Measurements from ENCODE around the gene FGF12. TPM values are rescaled to one million over a fixed set of nuclear protein-coding genes. Genes with fewer than 3 reads are reported as not detected.

Gene FGF12
- total and polyA plus RNA-seq, 2 donors (not counting 1 experiment from before 2014, with no cell fraction given): 0.17 TPM; not detected in 1

DNA sequence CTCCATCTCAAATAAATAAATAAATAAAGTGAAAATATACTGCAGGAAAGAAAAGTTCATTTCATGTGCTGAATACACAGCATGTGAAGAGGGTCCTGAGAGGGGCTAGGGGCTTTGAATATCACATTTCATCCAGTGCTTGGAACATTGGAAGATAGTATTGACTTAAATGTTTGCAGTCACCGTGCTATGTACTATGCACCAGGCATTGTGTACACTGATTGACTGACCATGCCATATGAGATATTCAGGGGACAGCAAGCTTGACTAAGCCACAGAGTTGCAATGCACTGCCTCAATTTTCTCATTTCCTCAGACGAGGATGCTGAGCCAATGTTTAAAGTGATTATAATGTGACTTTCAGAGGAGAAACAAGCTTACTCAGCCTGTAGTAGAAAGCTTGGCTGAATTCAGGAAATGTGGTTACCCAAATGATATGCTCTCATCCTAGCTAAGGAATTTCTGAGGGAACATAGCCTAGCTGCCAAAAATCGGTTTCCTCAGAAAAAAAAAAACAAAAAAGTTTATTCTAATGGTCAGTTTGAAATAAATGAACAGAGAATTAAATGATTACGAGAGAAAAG is 557.9 kb downstream of the FGF12 start:
- H3K4me3 ChIP-seq (replicated peaks in 1 of 4; ENCODE audit: control extremely low read depth in 1 of 4, insufficient read depth in 1 of 4, low read depth in 3 of 4, low read length in 4 of 4): no peak overlapping the region
- H3K4me1 ChIP-seq (ENCODE audit: control insufficient read depth, extremely low read depth, insufficient read depth, low read length): no peaks in the 10 kb centered on the region
- no peak for TF ChIP-seq EZH2 (IDR thresholded peaks at IDR 0.05; ENCODE audit: low read length, missing control alignments)
- TF ChIP-seq, protein P1, sequence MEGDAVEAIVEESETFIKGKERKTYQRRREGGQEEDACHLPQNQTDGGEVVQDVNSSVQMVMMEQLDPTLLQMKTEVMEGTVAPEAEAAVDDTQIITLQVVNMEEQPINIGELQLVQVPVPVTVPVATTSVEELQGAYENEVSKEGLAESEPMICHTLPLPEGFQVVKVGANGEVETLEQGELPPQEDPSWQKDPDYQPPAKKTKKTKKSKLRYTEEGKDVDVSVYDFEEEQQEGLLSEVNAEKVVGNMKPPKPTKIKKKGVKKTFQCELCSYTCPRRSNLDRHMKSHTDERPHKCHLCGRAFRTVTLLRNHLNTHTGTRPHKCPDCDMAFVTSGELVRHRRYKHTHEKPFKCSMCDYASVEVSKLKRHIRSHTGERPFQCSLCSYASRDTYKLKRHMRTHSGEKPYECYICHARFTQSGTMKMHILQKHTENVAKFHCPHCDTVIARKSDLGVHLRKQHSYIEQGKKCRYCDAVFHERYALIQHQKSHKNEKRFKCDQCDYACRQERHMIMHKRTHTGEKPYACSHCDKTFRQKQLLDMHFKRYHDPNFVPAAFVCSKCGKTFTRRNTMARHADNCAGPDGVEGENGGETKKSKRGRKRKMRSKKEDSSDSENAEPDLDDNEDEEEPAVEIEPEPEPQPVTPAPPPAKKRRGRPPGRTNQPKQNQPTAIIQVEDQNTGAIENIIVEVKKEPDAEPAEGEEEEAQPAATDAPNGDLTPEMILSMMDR (conservative IDR thresholded peaks at IDR 0.05 in 1 of 2, IDR thresholded peaks at IDR 0.05 in 1 of 2; ENCODE audit: low read depth in 1 of 2, low read length in 2 of 2): no peak
- H3K9me3 ChIP-seq (ENCODE audit: control insufficient read depth, insufficient read depth, low read depth, low read length): no peaks in the 10 kb centered on the region
- no peaks in the 10 kb centered on the region for H3K36me3 ChIP-seq (ENCODE audit: control insufficient read depth, insufficient read depth, low read length)
- no peak overlapping the region for H3K27ac ChIP-seq (ENCODE audit: insufficient read depth, low read length)
- no peaks in the 10 kb centered on the region for H3K79me2 ChIP-seq (ENCODE audit: control insufficient read depth, insufficient read depth, low read length)
- H4K20me1 ChIP-seq (ENCODE audit: control insufficient read depth, extremely low read depth, insufficient read depth, low read length): no peaks in the 10 kb centered on the region
- H3K9ac ChIP-seq (ENCODE audit: insufficient read depth, low read length): no peak overlapping the region
- peak in 1 of 2 donors; percentile 86 for DNase-seq (ENCODE audit: low read depth in 2 of 2)
- H3K4me2 ChIP-seq (ENCODE audit: extremely low read depth, insufficient read depth, low read length): no peak overlapping the region
- no peak overlapping the region for H2AFZ ChIP-seq (ENCODE audit: low read length)
- no peaks in the 10 kb centered on the region for H3K27me3 ChIP-seq (ENCODE audit: control insufficient read depth, insufficient read depth, low read length)

DNA sequence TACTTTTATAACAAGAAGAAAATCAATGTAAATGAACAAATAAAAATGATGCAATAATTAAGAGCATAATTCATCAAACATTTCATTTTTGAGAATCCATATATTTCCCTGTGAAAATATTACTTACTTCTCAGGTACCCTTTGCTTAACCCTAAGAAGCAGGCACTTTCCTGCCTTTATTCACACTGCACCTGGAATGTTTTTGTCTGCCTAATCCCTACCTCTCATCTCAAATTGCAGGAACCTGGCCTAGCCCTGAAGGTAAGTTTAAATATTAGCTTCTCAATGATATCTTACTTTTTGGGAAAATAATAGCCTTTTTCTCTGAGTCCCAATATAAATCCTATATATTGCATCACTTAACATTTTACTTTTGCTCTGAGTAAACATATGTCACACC is 559.1 kb downstream of the FGF12 start:
- Histone ChIP-seq H3K9ac (ENCODE audit: insufficient read depth, low read length) (no peak overlapping the region), H3K27me3 (ENCODE audit: control insufficient read depth, insufficient read depth, low read length) (no peaks in the 10 kb centered on the region), H3K79me2 (ENCODE audit: control insufficient read depth, insufficient read depth, low read length) (no peaks in the 10 kb centered on the region), H3K9me3 (ENCODE audit: control insufficient read depth, insufficient read depth, low read depth, low read length) (no peaks in the 10 kb centered on the region), H3K4me3 (replicated peaks in 1 of 4; ENCODE audit: control extremely low read depth in 1 of 4, insufficient read depth in 1 of 4, low read depth in 3 of 4, low read length in 4 of 4) (no peak overlapping the region), H2AFZ (ENCODE audit: low read length) (no peak overlapping the region), H3K27ac (ENCODE audit: insufficient read depth, low read length) (no peak overlapping the region), H3K4me2 (ENCODE audit: extremely low read depth, insufficient read depth, low read length) (no peak overlapping the region), H4K20me1 (ENCODE audit: control insufficient read depth, extremely low read depth, insufficient read depth, low read length) (no peaks in the 10 kb centered on the region), H3K36me3 (ENCODE audit: control insufficient read depth, insufficient read depth, low read length) (no peaks in the 10 kb centered on the region), H3K4me1 (ENCODE audit: control insufficient read depth, extremely low read depth, insufficient read depth, low read length) (no peaks in the 10 kb centered on the region)
- DNase-seq (ENCODE audit: low read depth in 2 of 2): no peak
- TF ChIP-seq EZH2 (IDR thresholded peaks at IDR 0.05; ENCODE audit: low read length, missing control alignments): no peak
- TF ChIP-seq, protein P1 (conservative IDR thresholded peaks at IDR 0.05 in 1 of 2, IDR thresholded peaks at IDR 0.05 in 1 of 2; ENCODE audit: low read depth in 1 of 2, low read length in 2 of 2): no peak

DNA sequence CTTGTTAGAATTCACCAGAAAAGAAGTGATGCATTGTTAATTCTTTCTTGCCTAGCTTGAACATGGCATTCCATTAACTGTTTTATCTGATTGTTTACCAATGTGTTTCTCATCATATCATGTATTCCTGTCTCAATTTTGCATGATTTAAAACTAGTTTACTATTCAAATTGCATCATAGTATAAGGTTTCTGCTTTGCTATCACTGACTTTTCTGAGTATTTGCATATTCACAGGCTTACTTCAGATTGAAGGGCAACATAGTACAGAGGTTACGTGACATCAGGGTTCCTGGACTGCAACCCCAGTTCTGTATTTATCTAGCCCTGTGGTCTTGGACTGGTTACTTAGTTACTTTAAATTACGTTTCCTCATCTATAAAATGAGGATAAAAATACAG is 561.8 kb downstream of the FGF12 start:
- no peak overlapping the region for H3K9ac ChIP-seq (ENCODE audit: insufficient read depth, low read length)
- no peak for DNase-seq (ENCODE audit: low read depth in 2 of 2)
- no peak overlapping the region for H3K27ac ChIP-seq (ENCODE audit: insufficient read depth, low read length)
- no peak for TF ChIP-seq EZH2 (IDR thresholded peaks at IDR 0.05; ENCODE audit: low read length, missing control alignments)
- TF ChIP-seq, protein P1 (conservative IDR thresholded peaks at IDR 0.05 in 1 of 2, IDR thresholded peaks at IDR 0.05 in 1 of 2; ENCODE audit: low read depth in 1 of 2, low read length in 2 of 2): no peak
- no peak overlapping the region for H3K4me2 ChIP-seq (ENCODE audit: extremely low read depth, insufficient read depth, low read length)
- H3K4me3 ChIP-seq (replicated peaks in 1 of 4; ENCODE audit: control extremely low read depth in 1 of 4, insufficient read depth in 1 of 4, low read depth in 3 of 4, low read length in 4 of 4): no peak overlapping the region
- no peaks in the 10 kb centered on the region for H3K36me3 ChIP-seq (ENCODE audit: control insufficient read depth, insufficient read depth, low read length)
- no peaks in the 10 kb centered on the region for H4K20me1 ChIP-seq (ENCODE audit: control insufficient read depth, extremely low read depth, insufficient read depth, low read length)
- H3K27me3 ChIP-seq (ENCODE audit: control insufficient read depth, insufficient read depth, low read length): no peaks in the 10 kb centered on the region
- no peaks in the 10 kb centered on the region for H3K79me2 ChIP-seq (ENCODE audit: control insufficient read depth, insufficient read depth, low read length)
- H3K9me3 ChIP-seq (ENCODE audit: control insufficient read depth, insufficient read depth, low read depth, low read length): no peaks in the 10 kb centered on the region
- no peaks in the 10 kb centered on the region for H3K4me1 ChIP-seq (ENCODE audit: control insufficient read depth, extremely low read depth, insufficient read depth, low read length)
- no peak overlapping the region for H2AFZ ChIP-seq (ENCODE audit: low read length)
